Esophagus (tissue), 2 donors: ENCODE results near the gene PCDH15. TPM values are rescaled to one million over a fixed set of nuclear protein-coding genes. Genes with fewer than 3 reads are reported as not detected.

Source experiments
- H3K27ac ChIP-seq, 2 donors: one replicate each; pipeline ENCODE4 v1.5.1; 2013; ENCODE audit warnings: low read depth in 2 of 2, mild to moderate bottlenecking in 2 of 2, inconsistent platforms in 1 of 2, low read length in 1 of 2, moderate library complexity in 1 of 2
- H3K27me3 ChIP-seq, 2 donors: one replicate each; pipeline ENCODE4 v1.6.1; 2013; ENCODE audit warnings: low read length in 2 of 2, control low read depth in 1 of 2, mild to moderate bottlenecking in 1 of 2; ENCODE audit not compliant: insufficient read depth in 2 of 2, control insufficient read depth in 1 of 2
- H3K36me3 ChIP-seq, 2 donors: one replicate each; pipeline ENCODE4 v1.6.1; 2013; ENCODE audit warnings: low read length in 1 of 2; ENCODE audit not compliant: control insufficient read depth in 2 of 2, insufficient read depth in 2 of 2
- H3K4me1 ChIP-seq, 2 donors: one replicate each; pipeline ENCODE4 v1.6.1; 2013; ENCODE audit warnings: low read length in 1 of 2; ENCODE audit not compliant: control insufficient read depth in 2 of 2, insufficient read depth in 2 of 2
- H3K4me3 ChIP-seq, 2 donors: one replicate each; pipeline ENCODE4 v1.5.1; 2013; ENCODE audit warnings: low read length in 2 of 2, mild to moderate bottlenecking in 2 of 2, low read depth in 1 of 2, moderate library complexity in 1 of 2
- H3K9me3 ChIP-seq, 2 donors: one replicate each; pipeline ENCODE4 v1.6.1; 2013; ENCODE audit warnings: mild to moderate bottlenecking in 2 of 2, low read depth in 1 of 2, low read length in 1 of 2, moderate library complexity in 1 of 2; ENCODE audit not compliant: control insufficient read depth in 2 of 2, insufficient read depth in 1 of 2
- WGBS, 2 donors: extraction: QIAGEN DNeasy Blood & Tissue Kit; methylation state at CpG; one replicate each; pipeline ENCODE4 v1.1.7; 2013; 5-methylcytosine and 5-hydroxymethylcytosine counted together
- polyA plus RNA-seq, 2 donors: library from polyadenylated mRNA; stranded (reverse); fragments of 200-250 nt; gene quantifications; one replicate each; pipeline ENCODE4 v1.2.3, GENCODE V29; 2013
- donor health status: healthy with polysubstance abuse.
- donor health status: Bipolar disorder and iron deficiency.

The PCDH15 gene
- polyA plus RNA-seq, 2 donors = not detected

- H3K9me3 ChIP-seq = no peaks in the 10 kb centered on the region
- H3K36me3 ChIP-seq = no peaks in the 10 kb centered on the region
- H3K27ac ChIP-seq = no peak overlapping the region
- H3K27me3 ChIP-seq = no peaks in the 10 kb centered on the region
- no peaks in the 10 kb centered on the region for H3K4me1 ChIP-seq
- H3K4me3 ChIP-seq = no peak overlapping the region
Measured at GRCh38 chr10:54665095-54665494, 135.9 kb downstream of the PCDH15 start.

- H3K4me1 ChIP-seq = no peaks in the 10 kb centered on the region
- no peak overlapping the region for H3K4me3 ChIP-seq
- H3K27ac ChIP-seq = no peak overlapping the region
- H3K36me3 ChIP-seq = no peaks in the 10 kb centered on the region
- peaks cover 0 to 2% of the 10 kb centered on the region in 2 donors for H3K9me3 ChIP-seq
- no peaks in the 10 kb centered on the region for H3K27me3 ChIP-seq
Measured at GRCh38 chr10:54660397-54660796, 140.6 kb downstream of the PCDH15 start.

GRCh38 chr10:54656643-54657042 lies 144.4 kb downstream of the PCDH15 start:
- H3K27me3 ChIP-seq = no peaks in the 10 kb centered on the region
- no peaks in the 10 kb centered on the region for H3K36me3 ChIP-seq
- no peak overlapping the region for H3K4me3 ChIP-seq
- peaks cover 0 to 2% of the 10 kb centered on the region in 2 donors for H3K9me3 ChIP-seq
- WGBS, 2 donors = 94 to 96% methylated on average over 2 of the region's 2 CpGs
- H3K4me1 ChIP-seq = no peaks in the 10 kb centered on the region
- H3K27ac ChIP-seq = no peak overlapping the region

- Histone ChIP-seq H3K36me3 (no peaks in the 10 kb centered on the region), H3K27ac (no peak overlapping the region), H3K4me3 (no peak overlapping the region), H3K27me3 (no peaks in the 10 kb centered on the region), H3K9me3 (peaks cover 0 to 2% of the 10 kb centered on the region in 2 donors), H3K4me1 (no peaks in the 10 kb centered on the region)
- 61 to 87% methylated on average over 2 of the region's 2 CpGs for WGBS, 2 donors
Measured at GRCh38 chr10:54653518-54653917, 147.5 kb downstream of the PCDH15 start.

- H3K9me3 ChIP-seq = no peaks in the 10 kb centered on the region
- H3K4me3 ChIP-seq = no peak overlapping the region
- WGBS, 2 donors = 75 to 83% methylated on average over 2 of the region's 2 CpGs
- no peak overlapping the region for H3K27ac ChIP-seq
- no peaks in the 10 kb centered on the region for H3K27me3 ChIP-seq
- no peaks in the 10 kb centered on the region for H3K4me1 ChIP-seq
- no peaks in the 10 kb centered on the region for H3K36me3 ChIP-seq
Measured at GRCh38 chr10:54650547-54650946, 150.5 kb downstream of the PCDH15 start.

- H3K9me3 ChIP-seq = no peaks in the 10 kb centered on the region
Measured at GRCh38 chr10:54622017-54622416, 179.0 kb downstream of the PCDH15 start.

GRCh38 chr10:54620352-54620751 lies 180.7 kb downstream of the PCDH15 start:
- H3K4me1 ChIP-seq = no peaks in the 10 kb centered on the region
- H3K27me3 ChIP-seq = no peaks in the 10 kb centered on the region
- 61 to 79% methylated on average over 2 of the region's 2 CpGs for WGBS, 2 donors
- no peaks in the 10 kb centered on the region for H3K9me3 ChIP-seq
- no peaks in the 10 kb centered on the region for H3K36me3 ChIP-seq
- no peak overlapping the region for H3K27ac ChIP-seq
- no peak overlapping the region for H3K4me3 ChIP-seq

More at GRCh38 chr10:54622017-54622416, 179.0 kb downstream of the PCDH15 start:
- 30 to 56% methylated on average over 3 of the region's 3 CpGs for WGBS, 2 donors
- H3K4me1 ChIP-seq = no peaks in the 10 kb centered on the region
- no peaks in the 10 kb centered on the region for H3K36me3 ChIP-seq
- no peak overlapping the region for H3K27ac ChIP-seq
- H3K4me3 ChIP-seq = no peak overlapping the region
- H3K27me3 ChIP-seq = no peaks in the 10 kb centered on the region

GRCh38 chr10:54614072-54614471 lies 187.0 kb downstream of the PCDH15 start:
- Histone ChIP-seq H3K27me3 (no peaks in the 10 kb centered on the region), H3K27ac (no peak overlapping the region), H3K4me3 (no peak overlapping the region), H3K36me3 (no peaks in the 10 kb centered on the region), H3K9me3 (no peaks in the 10 kb centered on the region), H3K4me1 (no peaks in the 10 kb centered on the region)
- WGBS, 2 donors = 61 to 68% methylated on average over 1 of the region's 1 CpG

GRCh38 chr10:54613162-54613561 lies 187.9 kb downstream of the PCDH15 start:
- no peak overlapping the region for H3K4me3 ChIP-seq
- no peaks in the 10 kb centered on the region for H3K36me3 ChIP-seq
- H3K9me3 ChIP-seq = no peaks in the 10 kb centered on the region
- H3K27me3 ChIP-seq = no peaks in the 10 kb centered on the region
- H3K27ac ChIP-seq = no peak overlapping the region
- H3K4me1 ChIP-seq = no peaks in the 10 kb centered on the region

GRCh38 chr10:54609423-54609822 lies 191.6 kb downstream of the PCDH15 start:
- Histone ChIP-seq H3K4me3 (no peak overlapping the region), H3K36me3 (no peaks in the 10 kb centered on the region), H3K9me3 (no peaks in the 10 kb centered on the region), H3K27ac (no peak overlapping the region), H3K4me1 (no peaks in the 10 kb centered on the region), H3K27me3 (no peaks in the 10 kb centered on the region)
